Measurements from ENCODE around the gene NHEJ1. TPM values are rescaled to one million over a fixed set of nuclear protein-coding genes. Genes with fewer than 3 reads are reported as not detected.

Gene NHEJ1
- total RNA-seq, 1 experiment from 2014 or later, result 22.3 TPM

- Mint-ChIP-seq H3K27me3 (ENCODE audit: low read depth) (no peaks in the 10 kb centered on the region), H3K4me1 (peaks cover 18% of the 10 kb centered on the region), H3K9me3 (no peaks in the 10 kb centered on the region), H3K27ac (no peak overlapping the region), H3K4me3 (no peak overlapping the region), H3K36me3 (no peaks in the 10 kb centered on the region)
- TF ChIP-seq E2F4 (CRISPR knock-in tag; IDR thresholded peaks at IDR 0.05; ENCODE audit: borderline replicate concordance, low read depth), result no peak
- ATAC-seq (no peak), DNase-seq (ENCODE audit: low spot score) (no peak)
- ChIA-PET CTCF (interaction anchor here (1.5 to 4.9 kb wide), 7 partner anchors 21 to 175 kb away, joined by 3 to 41 read pairs (median 17); no protein-coding TSS in a partner anchor), POLR2A (interaction anchor here (0.5 kb wide), 1 partner anchor 68 kb away, joined by 3 read pairs; no protein-coding TSS in a partner anchor)
Measured at GRCh38 chr2:219124381-219125110, 36.1 kb downstream of the NHEJ1 start.

- TF ChIP-seq CBFB (CRISPR knock-in tag; IDR thresholded peaks at IDR 0.05; ENCODE audit: low read depth) (no peak), RORB (CRISPR knock-in tag; IDR thresholded peaks at IDR 0.05) (no peak), ARID4B (CRISPR knock-in tag; IDR thresholded peaks at IDR 0.05; ENCODE audit: borderline replicate concordance) (no peak), ATF6 (CRISPR knock-in tag; IDR thresholded peaks at IDR 0.05) (no peak), IRF1 (CRISPR knock-in tag; IDR thresholded peaks at IDR 0.05) (no peak), NR2C2 (CRISPR knock-in tag; IDR thresholded peaks at IDR 0.05) (no peak), ETV6 (CRISPR knock-in tag; IDR thresholded peaks at IDR 0.05) (no peak), TEAD1 (CRISPR knock-in tag; IDR thresholded peaks at IDR 0.05) (no peak), ZNF396 (CRISPR knock-in tag; IDR thresholded peaks at IDR 0.05; ENCODE audit: borderline replicate concordance) (no peak)
- TF ChIP-seq, protein P1, sequence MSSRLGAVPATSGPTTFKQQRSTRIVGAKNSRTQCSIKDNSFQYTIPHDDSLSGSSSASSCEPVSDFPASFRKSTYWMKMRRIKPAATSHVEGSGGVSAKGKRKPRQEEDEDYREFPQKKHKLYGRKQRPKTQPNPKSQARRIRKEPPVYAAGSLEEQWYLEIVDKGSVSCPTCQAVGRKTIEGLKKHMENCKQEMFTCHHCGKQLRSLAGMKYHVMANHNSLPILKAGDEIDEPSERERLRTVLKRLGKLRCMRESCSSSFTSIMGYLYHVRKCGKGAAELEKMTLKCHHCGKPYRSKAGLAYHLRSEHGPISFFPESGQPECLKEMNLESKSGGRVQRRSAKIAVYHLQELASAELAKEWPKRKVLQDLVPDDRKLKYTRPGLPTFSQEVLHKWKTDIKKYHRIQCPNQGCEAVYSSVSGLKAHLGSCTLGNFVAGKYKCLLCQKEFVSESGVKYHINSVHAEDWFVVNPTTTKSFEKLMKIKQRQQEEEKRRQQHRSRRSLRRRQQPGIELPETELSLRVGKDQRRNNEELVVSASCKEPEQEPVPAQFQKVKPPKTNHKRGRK (CRISPR knock-in tag; IDR thresholded peaks at IDR 0.05; ENCODE audit: borderline replicate concordance), result no peak
- TF ChIP-seq, protein P2, sequence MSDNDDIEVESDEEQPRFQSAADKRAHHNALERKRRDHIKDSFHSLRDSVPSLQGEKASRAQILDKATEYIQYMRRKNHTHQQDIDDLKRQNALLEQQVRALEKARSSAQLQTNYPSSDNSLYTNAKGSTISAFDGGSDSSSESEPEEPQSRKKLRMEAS (CRISPR knock-in tag; IDR thresholded peaks at IDR 0.05), result no peak
- CTCF ChIA-PET, result interaction anchor here (1.1 to 9.3 kb wide), 9 partner anchors 9 to 176 kb away, joined by 3 to 198 read pairs (median 17); partner anchors contain the start of gene IHH
- Mint-ChIP-seq H3K27ac (0 out of 2 replicates have a peak overlapping the region, but pooled peaks have one; percentile 6), H3K4me1 (peaks cover 20% of the 10 kb centered on the region), H3K27me3 (ENCODE audit: low read depth) (no peaks in the 10 kb centered on the region), H3K9me3 (no peaks in the 10 kb centered on the region), H3K4me3 (no peak overlapping the region), H3K36me3 (no peaks in the 10 kb centered on the region)
- no peak for DNase-seq (ENCODE audit: low spot score)
- POLR2A ChIA-PET, result interaction anchor here (0.5 kb wide), 1 partner anchor 67 kb away, joined by 3 read pairs; no protein-coding TSS in a partner anchor
- ATAC-seq, result peak; percentile 54
Measured at GRCh38 chr2:219123356-219124135, 37.1 kb downstream of the NHEJ1 start.
